ENCODE measurements around the gene AOC2. TPM values are rescaled to one million over a fixed set of nuclear protein-coding genes. Genes with fewer than 3 reads are reported as not detected.

AOC2 gene
- polyA plus RNA-seq, 1 experiment, result 0.16 TPM

GRCh38 chr17:42845918-42846593, 1.7 kb downstream of the AOC2 start:
- ChIA-PET CTCF (interaction anchor here (0.7 to 4.4 kb wide), 3 partner anchors 83 to 292 kb away, joined by 6 to 98 read pairs (median 64); no protein-coding TSS in a partner anchor), POLR2A (interaction anchor here (1.5 kb wide), 1 partner anchor 83 kb away, joined by 8 read pairs; no protein-coding TSS in a partner anchor)
- no peak for DNase-seq (ENCODE audit: low read depth, low spot score)
- H3K4me3 ChIP-seq (ENCODE audit: low read depth, low read length), result no peak overlapping the region
- no peak for TF ChIP-seq CTCF (IDR thresholded peaks at IDR 0.05; ENCODE audit: low read depth, low read length)
- no peaks in the 10 kb centered on the region for H3K9me3 ChIP-seq (ENCODE audit: control insufficient read depth, insufficient read depth, low read length)
- peaks cover 10% of the 10 kb centered on the region for H3K27me3 ChIP-seq (ENCODE audit: control insufficient read depth, insufficient read depth, low read length)
- no peak overlapping the region for H3K27ac ChIP-seq (ENCODE audit: low read depth, low read length)

GRCh38 chr17:42846594-42847280, 2.4 kb downstream of the AOC2 start:
- ChIA-PET POLR2A (no interaction called here), CTCF (interaction anchor here (0.5 to 2.5 kb wide), 2 partner anchors 17 to 83 kb away, joined by 4 to 17 read pairs; no protein-coding TSS in a partner anchor)
- no peak for DNase-seq (ENCODE audit: low read depth, low spot score)
- H3K27ac ChIP-seq (ENCODE audit: low read depth, low read length), result no peak overlapping the region
- no peak for TF ChIP-seq CTCF (IDR thresholded peaks at IDR 0.05; ENCODE audit: low read depth, low read length)
- peaks cover 11% of the 10 kb centered on the region for H3K27me3 ChIP-seq (ENCODE audit: control insufficient read depth, insufficient read depth, low read length)
- H3K9me3 ChIP-seq (ENCODE audit: control insufficient read depth, insufficient read depth, low read length), result no peaks in the 10 kb centered on the region
- H3K4me3 ChIP-seq (ENCODE audit: low read depth, low read length), result no peak overlapping the region

GRCh38 chr17:42848093-42848492, 3.7 kb downstream of the AOC2 start:
- peaks cover 14% of the 10 kb centered on the region for H3K27me3 ChIP-seq (ENCODE audit: control insufficient read depth, insufficient read depth, low read length)
- no peaks in the 10 kb centered on the region for H3K9me3 ChIP-seq (ENCODE audit: control insufficient read depth, insufficient read depth, low read length)
- H3K4me3 ChIP-seq (ENCODE audit: low read depth, low read length), result no peak overlapping the region
- ChIA-PET CTCF (interaction anchor here (0.7 to 2.5 kb wide), 6 partner anchors 12 to 89 kb away, joined by 3 to 17 read pairs (median 4); no protein-coding TSS in a partner anchor), POLR2A (interaction anchor here (0.6 to 1.3 kb wide), 3 partner anchors 61 to 176 kb away, joined by 3 read pairs; no protein-coding TSS in a partner anchor)
- TF ChIP-seq CTCF (IDR thresholded peaks at IDR 0.05; ENCODE audit: low read depth, low read length), result no peak
- no peak for DNase-seq (ENCODE audit: low read depth, low spot score)
- no peak overlapping the region for H3K27ac ChIP-seq (ENCODE audit: low read depth, low read length)

GRCh38 chr17:42849031-42849430, 4.7 kb downstream of the AOC2 start:
- Histone ChIP-seq H3K27ac (ENCODE audit: low read depth, low read length) (no peak overlapping the region), H3K4me3 (ENCODE audit: low read depth, low read length) (no peak overlapping the region), H3K27me3 (ENCODE audit: control insufficient read depth, insufficient read depth, low read length) (peaks cover 14% of the 10 kb centered on the region), H3K9me3 (ENCODE audit: control insufficient read depth, insufficient read depth, low read length) (no peaks in the 10 kb centered on the region)
- no peak for DNase-seq (ENCODE audit: low read depth, low spot score)
- CTCF ChIA-PET, result interaction anchor here (0.7 to 2.5 kb wide), 3 partner anchors 70 to 85 kb away, joined by 3 to 17 read pairs (median 3); no protein-coding TSS in a partner anchor
- POLR2A ChIA-PET, result no interaction called here
- TF ChIP-seq CTCF (IDR thresholded peaks at IDR 0.05; ENCODE audit: low read depth, low read length), result no peak
